NOMO-1 treated with dmso at 0.1 percent for 144 hours (cell line): ENCODE measurements around the gene ASTL.

Experiments used
- DNase-seq: peaks from one replicate; lab custom pipeline; 2025; ENCODE audit not compliant: unreplicated experiment; lab: John Stamatoyannopoulos, UW

Gene ASTL

DNA sequence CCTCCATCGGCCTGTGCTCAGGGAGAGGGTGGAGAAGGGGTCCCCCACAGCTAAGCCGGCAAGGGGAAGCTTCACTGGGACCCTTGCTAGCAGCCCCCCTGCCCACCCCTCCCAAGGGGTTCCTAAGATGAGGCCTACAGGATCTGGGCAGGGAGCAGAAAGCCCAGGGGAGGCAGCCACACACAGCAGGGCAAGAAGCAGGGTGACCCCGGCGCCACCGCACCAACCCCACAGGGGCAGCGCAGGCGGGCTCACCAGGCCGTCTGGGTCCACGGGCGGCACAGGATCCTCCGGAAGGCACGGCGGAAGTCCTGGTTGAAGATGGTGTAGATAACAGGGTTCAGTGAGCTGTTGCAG is 23.8 kb downstream of the ASTL start:
- DNase-seq, result no peak

DNA sequence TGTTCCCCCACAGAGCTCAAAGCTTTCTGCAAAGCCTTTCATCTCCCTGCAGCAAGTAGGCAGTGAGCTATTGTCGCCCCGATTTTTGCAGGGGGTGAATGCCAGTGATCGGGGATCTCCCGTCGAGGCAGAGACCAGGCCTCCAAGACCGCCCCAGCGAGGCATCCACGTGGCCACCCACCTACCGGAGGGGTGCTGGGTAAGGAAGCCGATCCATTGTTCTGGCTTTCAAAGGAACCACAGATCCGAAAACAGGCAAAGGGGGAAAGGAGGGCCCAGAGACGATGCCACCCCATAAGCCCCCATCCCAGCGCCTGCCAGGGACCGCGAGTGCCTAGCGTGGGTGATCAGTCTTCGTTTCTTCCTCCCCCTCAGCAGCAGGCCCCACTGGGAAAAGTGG is 24.4 kb downstream of the ASTL start:
- no peak for DNase-seq

DNA sequence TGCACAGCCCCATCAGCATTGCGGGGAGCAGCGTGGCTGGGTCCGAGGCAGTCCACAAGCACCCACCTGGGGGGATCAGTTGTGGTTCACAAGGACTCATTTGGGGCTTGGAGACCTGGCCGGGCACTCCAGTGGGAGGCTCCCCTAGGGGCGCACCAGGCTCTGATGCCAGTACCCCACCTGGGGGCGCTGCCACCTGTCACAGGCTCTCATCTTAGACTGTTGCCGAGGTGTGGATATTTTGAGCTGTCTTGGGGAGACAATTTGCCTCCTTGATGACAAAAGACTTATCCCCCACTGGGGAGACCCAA is 25.0 kb downstream of the ASTL start:
- DNase-seq, result no peak

DNA sequence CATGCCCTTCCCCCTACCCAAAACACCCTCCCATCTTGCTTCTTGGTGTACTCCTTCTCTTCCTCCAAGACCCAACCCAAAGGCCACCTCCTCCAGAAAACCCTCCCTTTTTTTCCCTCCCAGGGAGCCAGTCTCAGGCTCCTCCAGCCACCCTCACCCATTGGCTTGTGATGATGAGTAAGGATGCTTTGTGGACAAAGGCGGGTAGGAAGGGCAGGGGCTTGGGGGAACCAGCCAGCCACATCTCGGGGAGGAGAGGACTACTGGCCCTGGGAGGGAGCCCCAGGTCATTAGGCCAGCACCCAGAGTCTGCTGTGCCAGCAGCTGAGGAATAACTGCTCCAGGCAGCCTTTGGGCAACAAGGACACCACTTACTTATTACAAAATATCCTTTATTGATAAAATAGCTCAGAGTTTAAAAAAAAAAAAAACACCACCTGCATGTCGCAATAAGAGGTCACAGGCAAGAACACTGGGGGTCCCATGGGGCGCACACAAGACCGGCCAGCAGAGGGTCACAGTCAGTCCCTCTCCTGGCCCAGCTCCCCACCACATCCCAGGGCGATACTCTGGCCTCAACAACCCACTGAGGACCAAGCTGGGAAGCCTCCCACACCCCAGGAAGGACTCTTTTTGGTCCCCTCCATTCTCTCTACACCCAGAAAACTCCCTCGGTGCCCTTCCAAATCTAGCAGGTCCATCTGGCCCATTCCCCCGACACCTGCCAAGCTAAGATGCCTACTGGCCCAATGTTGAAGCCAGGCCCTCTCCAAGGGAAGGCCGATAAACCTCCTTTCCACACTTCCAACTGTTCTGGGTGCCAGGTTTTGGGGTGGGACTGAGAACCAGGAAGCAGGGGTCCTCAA is 25.6 kb downstream of the ASTL start:
- DNase-seq, result no peak

DNA sequence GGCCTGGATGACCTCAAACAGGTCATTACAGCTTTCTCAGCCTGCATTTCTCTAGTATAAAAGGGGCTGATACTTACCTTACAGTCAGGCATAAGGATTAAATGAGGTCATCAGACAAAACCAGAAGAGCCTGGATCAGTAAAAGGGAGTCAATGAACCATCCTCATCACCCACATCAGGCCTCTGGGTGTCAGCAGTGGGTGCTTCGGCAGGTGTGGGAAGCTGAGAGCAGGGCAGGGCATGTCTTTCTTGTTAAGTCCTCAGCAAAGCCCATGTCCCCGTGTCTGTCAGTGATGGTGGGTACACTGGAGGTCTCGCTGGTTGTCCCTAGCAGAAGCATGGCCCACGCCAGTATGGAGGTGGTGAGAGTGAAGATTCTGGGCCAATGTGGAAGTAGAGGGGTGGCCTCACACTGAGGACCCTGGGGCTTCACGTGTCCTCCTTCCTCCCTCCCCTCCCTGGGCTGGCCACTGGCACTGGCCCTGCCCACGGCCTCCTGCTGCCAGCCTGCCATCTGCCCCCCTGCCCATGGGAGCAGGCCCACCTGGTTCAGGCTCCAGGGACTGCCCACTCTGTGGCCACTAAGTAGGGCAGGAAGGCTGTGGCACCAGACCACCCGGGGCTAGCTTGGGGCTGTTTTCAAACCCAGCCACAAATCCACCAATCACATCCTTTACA is 26.3 kb downstream of the ASTL start:
- DNase-seq, result no peak

DNA sequence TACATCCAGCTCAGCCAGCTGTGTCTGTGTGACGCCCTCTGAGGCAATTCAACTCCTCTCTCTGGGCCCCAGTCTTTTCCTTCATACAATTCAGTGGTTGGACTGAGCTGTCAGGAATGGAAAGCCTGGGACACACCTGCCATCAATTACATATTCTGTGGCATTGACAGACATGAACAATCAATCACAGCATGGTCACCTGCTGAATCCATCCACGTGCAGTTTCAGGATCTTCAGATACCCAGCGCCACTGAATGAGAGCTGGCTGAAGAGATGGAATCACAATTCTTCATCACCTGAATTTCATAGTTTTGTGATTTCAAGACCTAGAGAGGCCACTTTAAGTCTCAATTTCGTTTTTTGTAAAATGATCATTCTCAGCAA is 27.1 kb downstream of the ASTL start:
- DNase-seq, result no peak

DNA sequence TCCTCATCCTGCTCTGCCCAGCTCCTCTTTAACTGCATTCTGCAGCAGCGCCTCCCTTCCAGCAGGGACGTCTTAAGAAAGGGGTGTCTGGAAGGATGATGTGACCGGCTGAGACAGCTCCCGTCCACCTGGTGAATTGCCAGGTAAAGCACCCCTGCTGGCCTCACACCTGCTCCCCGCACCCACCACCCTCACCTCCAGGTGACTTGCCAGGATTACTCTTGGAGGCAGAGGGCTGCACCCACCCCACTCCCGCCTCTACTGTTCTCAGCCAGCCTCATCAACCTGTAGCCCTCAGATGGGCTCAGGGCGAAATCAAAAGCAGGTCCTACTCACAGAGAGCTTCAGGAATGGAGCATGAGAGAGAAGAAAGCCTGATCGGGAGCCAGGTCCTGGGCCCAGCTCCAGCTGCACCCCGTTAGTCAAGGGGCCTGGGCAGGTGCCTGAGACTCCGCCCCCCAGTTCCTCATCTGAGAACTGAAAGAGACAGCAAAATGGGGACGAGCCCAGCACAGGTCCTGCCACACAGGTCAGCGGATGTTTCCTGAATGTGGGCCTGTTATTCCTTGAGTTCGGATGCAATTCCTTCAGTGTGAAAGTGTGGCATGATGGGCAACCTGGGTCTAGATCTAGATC is 27.6 kb downstream of the ASTL start:
- no peak for DNase-seq

DNA sequence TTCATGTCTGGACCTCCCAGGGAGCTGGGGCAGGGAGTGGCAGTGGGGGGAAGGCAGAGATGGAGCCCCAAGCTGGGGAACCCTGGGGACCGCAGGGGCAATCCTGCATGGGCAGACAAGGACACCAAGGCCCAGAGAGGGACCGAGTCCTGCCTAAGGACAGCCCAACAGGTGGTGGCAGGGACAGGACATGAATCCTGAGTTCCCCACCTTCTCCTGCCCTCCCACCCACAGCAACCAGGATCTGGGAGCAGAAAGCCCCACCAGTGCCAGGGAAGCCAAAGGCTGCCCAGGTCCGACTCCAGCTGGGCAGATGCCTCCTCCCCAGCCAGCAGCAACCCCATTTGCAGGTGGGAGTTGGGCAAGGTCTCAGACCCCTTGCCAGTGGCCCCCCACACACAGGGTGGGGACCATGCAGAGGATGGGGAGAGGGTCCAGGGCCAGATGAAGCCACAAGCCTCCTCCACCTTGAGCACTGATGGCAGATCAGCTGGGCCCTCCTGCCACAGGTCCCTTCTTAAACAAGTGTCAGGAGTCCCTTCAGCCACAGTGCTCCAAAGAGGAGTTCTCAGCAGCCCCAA is 28.3 kb downstream of the ASTL start:
- no peak for DNase-seq

DNA sequence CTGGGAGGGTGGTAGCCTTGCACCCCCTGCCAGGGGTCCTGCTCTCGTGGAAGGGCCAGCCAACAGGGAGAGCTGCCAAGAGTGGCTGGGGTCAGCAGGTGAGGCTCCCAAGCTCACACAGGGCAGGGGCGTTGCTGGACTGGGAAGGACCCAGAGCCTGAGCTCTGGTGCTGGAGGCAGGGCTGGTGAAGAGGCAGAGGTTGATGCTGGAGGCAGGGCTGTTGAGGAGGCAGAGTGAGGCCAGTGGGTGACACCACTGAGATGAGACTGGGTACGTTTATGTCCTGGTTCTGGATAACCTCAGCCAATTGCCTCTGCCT is 29.0 kb downstream of the ASTL start:
- DNase-seq, result no peak

DNA sequence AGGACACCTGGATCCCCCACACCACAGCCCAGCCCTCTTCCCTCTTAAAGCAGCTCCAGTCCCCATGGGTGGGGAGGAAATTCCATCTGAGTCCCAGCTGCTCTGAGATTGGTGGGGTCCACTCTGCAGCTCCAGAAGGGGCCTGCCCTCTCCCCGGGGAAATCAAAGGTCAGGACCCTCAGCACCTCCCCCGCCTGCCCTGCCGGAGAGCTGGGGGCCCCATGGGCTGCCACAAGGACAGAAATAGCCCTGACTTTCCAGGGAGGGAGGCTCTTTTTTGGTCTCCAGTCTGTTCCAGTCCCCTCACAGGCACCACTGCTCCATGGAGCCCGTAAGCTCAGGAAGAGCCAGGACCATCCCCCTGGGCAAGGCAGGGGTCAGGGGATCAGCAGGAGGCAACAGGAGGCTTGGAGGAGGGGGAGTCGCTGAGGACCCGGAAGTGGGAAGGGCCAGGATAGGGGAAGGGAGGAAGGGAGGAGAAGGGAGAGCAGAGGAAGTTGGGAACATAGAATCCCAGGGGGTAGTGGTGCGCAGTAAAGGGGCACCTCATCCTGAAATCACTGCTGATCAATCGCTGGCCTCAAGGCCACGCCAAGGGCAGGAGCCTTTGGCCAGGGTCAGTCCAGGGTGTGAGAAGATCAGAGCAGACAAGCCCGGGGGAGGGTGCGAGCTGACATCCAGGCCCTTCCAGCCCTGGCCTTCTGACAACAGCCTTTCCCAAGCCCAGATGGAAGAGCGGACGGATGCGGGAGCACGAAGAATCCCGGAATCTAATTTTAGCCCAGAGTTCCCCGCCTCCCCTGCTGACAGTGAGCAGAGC is 29.6 kb downstream of the ASTL start:
- no peak for DNase-seq

DNA sequence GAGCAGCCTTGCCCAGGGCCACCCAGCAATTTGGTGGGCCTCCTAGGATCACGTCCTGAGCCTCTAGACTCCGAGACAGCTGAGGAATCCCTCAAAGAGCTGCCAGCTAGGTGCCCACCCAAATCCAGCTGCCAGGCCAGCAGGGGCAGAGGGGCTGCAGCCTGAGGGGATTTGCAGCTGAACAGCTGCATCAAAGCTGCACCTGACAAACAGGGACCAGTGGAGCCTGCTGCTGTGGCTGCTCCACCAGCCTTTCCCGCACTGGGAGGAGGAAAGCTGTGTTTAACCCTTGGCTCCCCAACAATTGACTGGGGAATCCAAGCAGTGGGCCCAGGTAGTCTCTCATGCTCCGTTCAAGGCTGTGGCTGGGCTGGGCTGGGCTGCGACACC is 30.2 kb downstream of the ASTL start:
- no peak for DNase-seq

DNA sequence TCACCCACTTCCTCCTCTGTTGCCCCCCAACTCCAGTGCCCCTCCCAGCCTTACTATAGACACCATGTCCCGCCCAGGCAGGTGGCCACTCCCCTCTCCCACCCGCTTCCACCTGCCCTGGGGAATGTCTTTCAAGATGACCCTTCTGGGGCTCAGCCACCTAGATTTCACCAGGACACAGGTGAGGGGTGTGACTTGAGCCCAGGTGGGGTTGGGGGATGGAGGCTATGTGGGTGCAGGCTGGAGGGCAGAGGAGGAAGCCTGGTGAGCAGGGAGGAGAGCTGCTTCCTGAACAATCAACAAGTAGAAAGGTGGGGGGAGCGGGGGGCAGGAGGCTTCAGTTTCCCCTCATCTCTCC is 30.6 kb downstream of the ASTL start:
- no peak for DNase-seq

DNA sequence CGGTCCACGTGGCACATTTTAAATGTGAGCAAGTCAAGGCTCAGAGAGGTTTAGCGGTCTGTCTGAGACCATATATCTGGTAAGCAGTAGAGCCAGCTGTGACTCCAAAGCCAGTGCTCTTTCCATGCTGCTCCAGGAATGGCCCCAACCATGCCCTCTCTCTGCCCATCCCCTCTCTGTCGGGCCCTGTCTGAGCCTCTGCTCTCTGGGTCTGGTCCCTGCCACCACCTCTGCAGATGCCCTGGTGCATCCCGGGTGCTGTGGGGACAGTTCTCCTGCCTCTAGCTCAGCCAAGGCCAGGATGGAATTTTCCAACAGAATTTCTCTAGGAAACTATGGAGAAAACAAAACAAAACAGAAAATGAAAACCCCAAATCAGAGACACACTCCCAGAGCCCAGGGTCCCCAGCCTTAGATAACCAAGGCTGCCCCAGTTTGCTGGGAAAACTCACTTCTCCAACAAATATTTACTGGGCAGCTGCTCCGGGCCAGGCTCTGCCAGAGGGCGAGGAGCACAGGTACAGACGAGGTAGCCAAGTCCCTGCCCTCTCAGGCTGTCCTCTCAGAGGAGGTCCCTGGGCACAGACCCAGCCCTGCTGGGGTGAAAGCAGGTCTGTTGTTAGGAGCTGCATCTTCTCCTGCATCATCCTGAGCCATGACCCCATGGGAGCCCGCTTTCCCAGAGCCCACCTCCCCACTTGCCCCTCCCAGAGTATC is 31.2 kb downstream of the ASTL start:
- no peak for DNase-seq

DNA sequence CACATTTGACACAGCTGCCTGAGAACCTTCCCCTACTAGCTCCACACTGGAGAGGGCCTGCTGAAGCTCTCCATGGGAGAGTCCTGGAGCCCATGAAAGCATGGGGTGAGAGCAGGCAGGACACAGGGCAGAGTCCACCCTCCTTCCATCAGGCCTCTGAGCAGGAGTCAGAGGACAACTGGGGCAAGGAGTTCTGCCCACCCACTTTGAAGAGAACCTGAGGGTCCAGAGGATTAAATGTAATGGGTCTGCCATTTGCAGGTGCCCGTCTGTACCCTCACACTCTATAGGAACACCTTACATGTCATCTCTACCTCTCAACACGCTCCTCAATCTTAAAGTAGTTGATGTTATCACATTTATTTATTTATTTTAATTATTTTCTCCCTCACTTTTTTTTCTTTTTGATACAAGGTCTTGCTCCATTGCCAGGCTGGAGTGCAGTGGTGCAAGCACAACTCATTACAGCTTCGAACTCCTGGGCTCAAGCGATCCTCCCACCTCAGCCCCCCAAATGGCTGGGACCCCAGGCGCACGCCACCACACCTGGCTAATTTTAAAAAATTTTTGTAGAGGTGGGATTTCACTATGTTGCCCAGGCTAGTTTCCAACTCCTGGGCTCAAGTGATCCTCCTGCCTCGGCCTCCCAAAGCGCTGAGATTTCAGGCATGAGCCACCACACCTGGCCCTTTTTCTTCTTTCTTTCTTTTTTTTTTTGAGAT is 32.1 kb downstream of the ASTL start:
- no peak for DNase-seq

DNA sequence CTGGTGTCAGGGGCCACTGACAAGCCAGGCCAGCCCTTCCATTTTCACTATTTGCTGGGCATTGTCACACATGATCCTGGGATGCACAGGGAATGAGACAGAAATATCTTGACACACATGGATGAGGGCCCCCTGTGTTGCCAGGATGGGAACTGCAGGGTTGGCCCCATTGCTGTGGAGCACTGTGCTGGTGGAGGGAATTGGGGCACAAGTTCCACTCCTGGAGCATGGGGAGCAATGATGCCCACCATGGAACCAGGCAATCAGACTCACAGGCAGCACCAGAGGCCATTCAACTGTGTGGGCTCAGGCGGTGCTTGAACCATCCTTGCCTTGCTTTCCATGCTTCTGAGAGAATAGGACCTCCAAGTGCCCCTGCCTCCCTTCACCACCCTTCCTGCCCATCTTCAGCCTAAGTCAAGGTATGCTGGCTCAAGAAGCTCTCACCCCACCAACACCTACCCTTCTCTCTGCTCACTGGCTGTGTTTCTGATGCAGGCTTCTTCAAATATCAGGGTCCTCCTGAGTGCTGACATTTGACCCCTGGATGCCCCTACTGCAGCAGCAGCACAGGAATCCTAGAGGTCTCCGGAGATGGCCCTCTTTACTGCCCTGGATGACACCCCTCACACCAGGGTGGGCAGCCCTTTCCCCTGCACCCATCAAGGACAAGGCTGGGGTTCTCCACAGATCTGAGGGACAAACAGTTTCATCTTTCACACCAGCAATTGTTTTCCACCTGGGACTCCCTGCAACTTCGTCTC is 33.0 kb downstream of the ASTL start:
- DNase-seq, result no peak

DNA sequence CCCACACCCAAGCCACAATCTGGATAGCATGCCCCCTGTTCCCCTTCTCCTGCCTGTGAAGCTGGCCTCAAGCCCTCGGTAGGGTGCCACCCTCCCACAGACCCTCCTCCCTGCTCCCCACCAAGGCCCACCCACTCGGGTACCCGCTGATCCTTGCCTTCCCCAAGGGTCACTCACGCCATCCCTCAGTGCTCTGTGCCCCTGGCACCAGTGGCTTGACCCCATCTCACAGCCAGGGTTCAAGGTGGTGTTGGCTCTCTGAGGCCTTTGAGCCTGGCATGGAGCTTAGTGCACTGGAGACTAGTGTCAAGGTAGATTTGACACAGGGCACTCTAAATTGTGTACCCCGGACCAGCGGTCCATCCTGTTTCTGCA is 33.8 kb downstream of the ASTL start:
- DNase-seq, result no peak

DNA sequence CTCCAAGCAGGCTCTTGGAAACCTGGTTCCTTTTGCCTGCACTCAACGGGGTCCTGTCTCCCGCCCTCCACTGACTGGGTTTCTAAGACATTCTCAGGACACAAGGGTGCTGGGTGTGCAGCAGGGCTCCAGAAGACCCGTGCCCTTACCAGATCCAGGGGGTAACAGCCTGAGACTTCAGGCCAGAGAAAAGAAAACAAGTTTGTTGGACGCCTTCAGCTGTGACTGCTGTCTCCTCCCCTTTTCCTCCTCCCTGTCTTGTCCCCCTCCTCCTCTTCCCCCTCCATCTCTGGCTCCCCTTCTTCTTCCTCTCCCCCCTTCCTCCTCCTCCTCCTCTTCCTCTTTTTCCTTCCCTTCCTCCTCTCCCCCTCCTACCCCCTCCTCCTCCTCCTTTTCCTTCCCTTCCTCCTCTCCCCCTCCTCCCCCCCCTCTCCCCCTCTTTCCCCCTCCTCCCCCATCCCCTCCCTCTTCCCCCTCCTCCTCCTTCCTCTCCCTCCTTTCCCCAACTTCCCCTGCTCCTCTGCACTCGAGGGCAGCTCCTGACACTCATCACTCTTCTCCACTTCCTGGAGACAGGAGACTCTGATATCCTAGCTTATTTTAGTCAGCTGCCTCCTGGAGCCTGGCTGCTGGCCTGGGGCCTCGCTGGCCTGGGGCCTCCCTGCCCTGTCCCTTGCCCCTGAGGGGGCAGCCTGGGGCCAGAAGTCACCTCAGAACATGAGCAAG is 34.4 kb downstream of the ASTL start:
- DNase-seq, result no peak

DNA sequence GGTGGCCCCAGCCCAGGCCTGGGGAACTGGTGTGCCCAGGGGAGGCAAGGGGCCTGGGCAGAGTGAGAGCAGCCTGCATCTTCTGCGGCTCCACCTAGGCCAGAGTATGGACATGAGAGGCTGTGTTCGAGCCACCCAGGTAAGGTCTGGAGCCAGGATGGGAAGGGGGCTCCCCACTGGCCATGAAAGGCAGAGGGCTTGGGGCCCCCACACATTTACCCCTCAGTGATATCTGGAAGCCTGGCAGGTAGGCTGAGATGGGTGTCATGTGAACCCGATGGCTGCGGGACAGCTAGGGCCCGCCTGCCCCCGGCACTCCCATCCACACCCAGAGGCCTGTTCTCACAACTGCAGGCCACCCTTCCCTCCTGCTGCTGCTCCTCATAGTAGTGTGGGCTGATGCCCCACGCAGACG is 35.1 kb downstream of the ASTL start:
- DNase-seq, result no peak

DNA sequence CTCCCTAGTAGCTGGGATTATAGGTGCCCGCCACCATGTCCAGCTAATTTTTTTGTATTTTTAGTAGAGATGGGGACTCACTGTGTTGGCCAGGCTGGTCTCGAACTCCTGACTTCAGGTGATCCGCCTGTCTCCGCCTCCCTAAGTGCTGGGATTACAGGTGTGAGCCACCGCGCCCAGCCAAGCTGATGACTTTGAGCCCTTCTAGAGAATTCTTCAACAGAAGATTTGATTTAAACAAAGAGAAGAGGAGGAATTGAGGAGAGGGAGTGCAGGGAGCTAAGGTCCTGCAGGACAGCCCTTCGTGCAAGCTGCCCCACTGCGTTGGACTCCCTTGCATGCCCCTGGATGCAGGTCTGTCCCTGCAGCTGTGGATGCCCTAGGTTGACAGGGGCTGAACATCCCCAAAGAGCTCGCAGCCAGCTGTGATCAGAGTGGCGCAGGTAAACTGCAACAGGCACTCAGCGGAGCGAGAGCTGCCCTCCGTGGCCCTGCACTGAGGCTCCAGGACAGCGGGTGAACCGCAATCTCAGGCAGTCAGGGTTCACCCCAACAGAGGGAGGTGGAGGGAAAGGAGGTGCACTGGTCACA is 35.6 kb downstream of the ASTL start:
- DNase-seq, result no peak
